GM18867 (cell line): ENCODE measurements around the gene UBL3.
A peak's percentile ranks its signal among the peaks of the same experiment; 100 is the strongest.

ENCODE experiments used
- ATAC-seq: cut with Tn5 transposase; IDR thresholded peaks from one replicate; pipeline ENCODE4 v1.9.1; 2021; ENCODE audit warnings: mild to moderate bottlenecking, moderate library complexity; ENCODE audit not compliant: unreplicated experiment

UBL3 gene

DNA sequence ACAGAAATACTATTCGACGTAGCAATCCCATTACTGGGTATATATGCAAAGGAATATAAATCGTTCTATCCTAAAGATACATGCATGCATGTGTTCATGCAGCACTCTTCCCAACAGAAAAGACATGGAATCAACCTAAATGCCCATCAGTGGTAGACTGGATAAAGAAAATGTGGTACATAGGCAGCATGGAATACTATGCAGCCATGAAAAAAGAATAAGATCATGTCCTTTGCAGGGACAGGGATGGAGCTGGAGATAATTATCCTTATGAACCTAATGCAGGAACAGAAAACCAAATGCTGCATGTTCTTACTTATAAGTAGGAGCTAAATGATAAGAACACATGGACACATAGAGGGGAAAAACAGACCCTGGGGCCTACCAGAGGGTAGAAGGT, 89.3 kb downstream of the UBL3 start:
- no peak for ATAC-seq

DNA sequence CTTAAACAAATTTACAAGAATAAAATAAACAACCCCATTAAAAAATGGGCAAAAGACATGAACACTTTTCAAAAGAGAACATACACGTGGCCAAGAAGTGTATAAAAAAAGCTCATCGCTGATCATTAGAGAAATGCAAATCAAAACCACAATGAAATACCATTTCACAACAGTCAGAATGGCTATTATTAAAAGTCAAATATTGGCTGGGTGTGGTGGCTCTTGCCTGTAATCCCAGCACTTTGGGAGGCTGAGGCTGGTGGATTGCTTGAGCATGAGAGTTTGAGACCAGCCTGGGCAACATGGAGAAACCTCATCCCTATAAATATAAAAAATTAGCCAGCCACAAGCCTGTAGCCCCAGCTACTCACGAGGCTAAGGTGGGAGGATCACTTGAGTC, 89.9 kb downstream of the UBL3 start:
- no peak for ATAC-seq

DNA sequence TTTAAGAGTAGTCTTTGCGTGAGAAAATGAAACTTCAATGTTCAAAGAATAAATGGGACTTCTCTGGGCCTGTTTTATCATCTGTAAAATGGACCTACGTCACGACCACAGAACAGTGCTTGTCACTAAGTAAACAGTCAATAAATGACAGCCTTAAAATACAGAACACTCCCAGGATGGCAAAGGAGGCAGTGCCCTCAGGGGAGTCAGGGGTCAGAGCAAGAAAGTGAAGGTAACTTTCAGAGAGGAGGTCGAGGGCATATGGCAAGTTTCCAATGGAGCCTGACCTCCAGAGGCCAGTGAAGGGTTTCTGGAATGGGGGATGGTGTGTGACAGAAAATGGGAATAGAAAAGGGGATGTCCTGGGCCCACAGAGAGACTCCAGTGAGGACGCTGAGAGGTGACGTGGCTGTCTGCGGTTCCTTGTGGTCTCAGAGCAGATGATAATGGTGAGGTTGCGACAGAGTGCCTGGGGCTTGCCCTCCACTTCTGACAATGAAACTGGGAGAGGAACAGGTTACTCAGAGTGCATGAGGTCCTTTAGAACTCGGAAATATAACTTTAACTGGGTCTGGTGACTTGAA, 91.8 kb downstream of the UBL3 start:
- ATAC-seq = peak; percentile 90

DNA sequence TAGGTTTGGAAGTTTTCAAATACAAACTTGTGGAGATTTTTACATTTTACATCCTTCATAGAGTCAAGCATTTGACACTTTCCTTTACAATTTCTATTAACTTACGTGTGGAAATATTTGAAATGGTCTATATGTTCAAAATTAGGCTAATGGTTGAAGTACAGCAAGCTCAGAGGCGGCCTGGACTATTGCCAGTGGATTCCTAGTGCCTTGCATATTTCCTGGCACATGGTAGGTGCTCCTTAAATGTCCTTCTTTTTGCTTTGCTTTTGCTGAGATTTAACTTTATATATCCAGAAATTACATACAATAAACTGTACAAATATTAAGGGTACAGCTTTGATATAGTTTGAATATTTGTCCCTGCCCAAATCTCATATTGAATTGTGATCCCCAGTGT, 93.9 kb downstream of the UBL3 start:
- ATAC-seq = no peak

DNA sequence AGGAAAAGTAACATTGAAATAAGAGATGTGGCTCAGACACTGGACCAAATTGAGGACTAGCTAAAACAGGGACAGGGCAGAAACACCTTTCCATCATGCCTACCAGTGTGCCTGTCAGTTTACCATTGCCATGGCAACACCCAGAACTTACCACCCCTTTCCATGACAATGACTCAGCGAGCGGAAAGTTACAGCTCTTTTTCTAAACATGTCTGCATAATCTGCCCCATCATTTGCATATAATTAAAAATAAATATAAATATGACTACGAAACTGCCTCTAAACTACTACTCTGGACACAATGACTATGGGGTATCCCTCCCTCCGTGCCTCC, 96.0 kb downstream of the UBL3 start:
- no peak for ATAC-seq

DNA sequence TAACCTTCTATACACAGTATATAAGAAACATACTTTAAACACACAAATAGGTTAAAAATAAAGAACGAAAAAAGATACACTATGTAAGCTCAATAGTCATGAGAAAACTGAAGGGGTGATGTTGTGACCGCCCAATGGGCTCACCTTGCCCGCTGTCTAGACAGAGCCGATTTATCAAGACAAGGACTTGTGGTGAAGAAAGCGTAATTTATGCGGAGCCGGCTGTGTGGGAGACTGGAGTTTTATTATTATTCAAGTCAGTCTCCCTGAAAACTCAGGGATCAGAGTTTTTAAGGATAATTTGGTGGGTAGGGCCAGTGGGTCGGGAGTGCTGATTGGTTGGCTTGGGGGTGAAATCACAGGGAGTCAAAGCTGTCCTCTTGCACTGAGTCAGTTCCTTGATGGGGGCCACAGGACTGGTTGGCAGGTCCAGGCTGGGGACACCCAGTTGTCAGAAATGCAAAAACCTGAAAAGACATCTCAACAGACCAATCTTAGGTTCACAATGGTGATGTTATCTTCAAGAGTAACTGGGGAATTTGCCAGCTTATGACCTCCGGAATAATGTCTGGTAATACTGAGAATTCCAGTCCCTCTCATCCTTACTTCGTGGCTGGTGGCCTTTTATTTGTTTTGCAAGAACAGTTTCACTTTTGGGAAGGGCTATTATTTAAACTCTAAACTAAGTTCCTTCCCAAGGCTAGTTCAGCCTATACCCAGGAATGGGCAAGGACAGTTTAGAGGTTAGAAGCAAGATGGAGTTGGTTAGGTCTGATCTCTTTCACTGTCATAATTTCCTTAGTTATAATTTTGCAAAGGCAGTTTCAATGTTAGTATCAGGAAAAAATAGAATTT, 96.6 kb downstream of the UBL3 start:
- ATAC-seq = no peak

DNA sequence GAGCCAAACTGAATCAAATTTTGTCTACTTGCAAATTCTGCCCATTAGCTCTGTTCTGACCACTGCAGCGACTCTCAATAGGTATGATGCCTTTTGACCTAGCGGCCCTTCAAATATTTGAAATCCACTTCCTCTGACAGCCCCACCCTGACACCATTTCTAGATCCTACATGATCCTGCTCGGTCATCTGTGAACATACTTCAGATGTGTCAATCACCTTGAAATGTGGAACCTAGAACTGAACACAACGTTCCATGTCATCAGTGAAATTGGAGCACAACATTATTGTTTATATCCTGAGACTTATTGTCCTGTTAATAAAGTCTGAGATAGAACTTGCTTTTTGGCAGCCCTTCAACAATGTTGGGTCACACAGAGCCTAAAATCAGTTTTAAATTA, 98.2 kb downstream of the UBL3 start:
- no peak for ATAC-seq

DNA sequence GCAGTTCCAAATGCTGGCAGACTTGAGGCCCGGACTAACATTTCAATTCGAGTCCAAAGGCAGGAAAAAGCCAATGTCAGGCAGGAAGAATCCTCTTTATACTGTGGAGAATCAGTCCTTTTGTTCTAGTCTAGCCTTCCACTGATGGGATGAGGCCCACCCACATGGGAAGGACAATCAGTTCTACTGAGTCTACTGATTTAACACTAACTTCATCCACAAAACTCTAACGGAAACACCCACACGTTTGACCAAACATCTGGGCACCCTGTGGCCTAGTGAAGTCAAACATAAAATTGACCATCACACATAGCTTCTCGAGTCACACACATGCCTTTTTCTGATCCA, 100.3 kb downstream of the UBL3 start:
- no peak for ATAC-seq

DNA sequence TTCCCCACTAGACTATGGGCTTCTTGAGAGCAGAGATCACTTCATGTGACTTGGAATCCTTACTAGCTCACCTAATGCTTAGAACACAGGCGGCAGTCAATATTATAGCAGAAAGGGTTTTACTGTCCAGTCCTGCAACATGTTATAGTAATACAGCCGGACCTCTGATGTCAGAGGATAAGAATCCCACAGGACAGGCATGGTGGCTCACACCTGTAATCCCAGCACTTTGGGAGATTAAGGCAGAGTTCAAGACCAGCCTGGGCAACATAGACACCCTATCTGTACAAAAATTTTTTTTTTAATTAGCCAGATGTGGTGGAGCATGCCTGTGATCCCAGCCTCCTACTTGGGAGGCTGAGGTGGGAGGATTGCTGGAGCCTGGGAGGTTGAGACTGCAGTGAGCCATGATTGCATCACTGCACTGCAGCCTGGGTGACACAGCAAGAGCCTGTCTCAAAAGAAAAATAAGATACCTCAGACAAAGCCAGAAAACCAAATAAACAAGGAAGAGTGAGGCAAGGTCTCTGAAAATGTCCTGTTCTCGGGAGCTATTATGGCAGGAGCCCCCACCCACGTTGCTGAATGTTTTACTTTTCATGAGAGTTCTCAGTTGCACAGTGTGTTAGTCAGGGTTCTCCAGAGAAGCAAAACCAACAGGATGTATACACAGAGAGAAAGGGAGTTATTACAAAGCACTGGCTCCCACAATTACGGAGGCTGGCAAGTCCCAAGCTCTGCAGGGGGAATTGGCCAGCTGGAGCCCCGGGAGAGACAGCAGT, 100.8 kb downstream of the UBL3 start:
- ATAC-seq = no peak

DNA sequence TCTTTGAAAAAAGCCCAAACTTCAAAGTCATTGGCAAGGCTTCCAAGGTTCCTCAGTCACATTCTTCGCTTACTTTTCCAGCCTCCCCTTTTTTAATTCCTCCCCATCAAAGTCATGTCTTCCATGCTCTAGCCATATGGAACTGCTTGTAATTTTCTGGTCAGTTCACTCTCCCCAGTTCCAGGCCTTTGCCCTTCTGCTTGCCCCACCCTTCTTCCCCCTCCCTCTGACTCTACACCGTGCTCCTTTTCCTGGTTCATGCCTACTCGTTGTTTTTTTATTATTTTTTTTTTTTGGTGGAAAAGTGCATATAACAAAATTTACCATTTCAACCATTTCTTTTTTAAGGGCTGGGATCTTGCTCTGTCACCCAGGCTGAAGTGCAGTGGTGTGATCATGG, 102.3 kb downstream of the UBL3 start:
- no peak for ATAC-seq

DNA sequence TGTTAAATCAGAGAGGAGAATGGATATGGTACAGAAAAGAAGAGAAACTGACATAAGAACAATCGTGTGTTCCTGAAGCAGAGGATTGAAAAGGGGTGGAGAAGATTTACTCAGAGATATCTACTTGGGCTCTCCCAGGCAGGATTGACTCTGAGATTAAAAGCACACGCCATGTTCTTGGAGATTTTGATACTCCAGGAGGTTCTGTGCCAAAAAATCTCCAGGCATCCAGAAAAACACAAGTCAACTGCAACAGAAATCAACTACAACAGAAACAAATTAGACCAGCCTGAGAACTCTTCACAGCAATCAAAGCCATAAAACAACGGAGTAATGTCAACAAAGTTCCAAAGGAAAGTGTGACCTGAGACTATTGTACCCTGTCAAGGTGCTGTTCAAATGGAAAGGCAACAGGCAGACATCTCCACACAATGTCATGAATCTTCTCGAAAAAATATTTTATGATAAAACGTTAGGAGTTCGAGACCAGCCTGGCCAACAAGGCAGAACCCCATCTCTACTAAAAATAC, 104.2 kb downstream of the UBL3 start:
- ATAC-seq = no peak

DNA sequence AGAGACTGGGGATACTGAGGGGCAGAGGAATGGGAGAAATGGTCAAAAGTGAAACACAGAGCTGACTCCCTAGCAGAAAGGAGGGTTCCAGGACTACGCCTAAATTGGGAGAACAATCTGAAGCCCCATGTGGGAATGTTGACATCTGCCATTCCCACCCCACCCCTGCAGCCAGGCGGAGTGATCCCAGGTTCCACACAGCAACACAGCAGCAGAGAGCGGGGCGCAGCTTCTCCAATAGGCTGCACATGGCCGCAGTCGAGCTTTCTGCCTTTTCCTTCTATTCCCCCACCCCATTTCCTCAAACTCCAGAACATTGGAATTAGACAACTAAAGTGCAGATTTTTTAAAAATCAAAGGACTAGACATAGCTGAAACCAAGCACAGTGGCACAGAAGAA, 104.7 kb downstream of the UBL3 start:
- no peak for ATAC-seq

DNA sequence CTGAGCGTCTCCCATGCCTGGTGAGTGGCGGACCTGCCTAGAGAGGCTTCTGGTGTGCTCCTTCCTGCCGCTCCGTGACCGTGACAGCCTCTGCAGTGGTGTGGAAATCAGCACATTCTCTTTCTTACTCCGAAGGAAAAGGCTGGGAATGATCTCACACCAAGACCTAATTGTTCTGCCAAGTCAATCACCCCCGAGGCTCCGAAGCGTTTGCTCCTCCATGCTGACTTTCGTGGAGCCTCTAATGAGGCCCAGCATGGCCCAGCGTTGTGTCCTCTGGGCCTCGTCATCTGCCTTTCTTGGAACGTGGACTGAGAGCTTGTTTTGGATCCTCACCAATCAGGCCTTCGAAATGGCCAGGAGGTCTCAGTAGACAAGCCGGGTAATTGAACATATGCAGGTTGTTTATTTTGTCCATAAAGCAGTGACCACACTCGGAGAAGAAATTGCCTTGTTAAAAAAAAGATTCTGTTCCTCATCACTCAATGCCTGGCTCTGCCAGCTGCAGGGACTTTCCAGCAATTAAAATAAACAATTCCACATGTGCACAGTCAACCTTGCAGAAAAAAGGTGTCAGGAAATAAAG, 107.1 kb downstream of the UBL3 start:
- ATAC-seq = no peak

DNA sequence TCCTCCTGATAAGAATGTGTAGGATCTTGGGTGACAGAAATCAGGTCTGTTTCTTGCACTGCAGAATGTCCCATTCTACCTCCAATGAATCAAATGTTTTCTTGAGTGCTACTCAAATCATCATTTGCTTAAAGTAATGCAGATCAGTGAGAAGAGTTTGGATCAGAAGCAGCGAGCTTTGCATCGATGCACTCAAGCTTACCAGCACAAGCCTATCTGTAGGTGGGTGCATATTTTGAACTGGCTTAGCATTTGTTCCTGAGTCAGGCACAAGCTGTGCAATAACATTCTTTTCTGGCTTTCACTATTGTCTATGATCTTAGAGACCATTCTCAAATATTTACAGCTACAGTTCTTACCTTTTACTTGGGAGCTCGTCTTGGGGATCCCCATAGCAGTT, 109.5 kb downstream of the UBL3 start:
- no peak for ATAC-seq

DNA sequence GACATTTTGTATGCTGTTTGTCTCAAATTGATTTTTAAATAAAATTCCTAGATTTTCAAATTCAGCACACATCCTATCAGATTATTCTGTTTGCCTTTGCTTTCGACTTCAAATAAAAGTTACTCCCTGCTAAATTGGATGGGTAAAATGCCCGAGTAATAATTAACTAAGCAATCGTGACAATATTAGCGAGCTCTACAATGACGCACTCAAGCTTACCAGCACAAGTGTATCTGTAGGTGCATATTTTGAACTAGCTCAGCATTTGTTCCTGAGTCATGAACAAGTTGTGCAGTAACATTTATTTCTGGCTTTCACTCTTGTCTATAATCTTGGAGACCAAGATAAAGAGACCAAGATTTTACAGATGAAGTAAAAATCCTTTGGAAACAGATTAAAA, 113.4 kb downstream of the UBL3 start:
- ATAC-seq = no peak

DNA sequence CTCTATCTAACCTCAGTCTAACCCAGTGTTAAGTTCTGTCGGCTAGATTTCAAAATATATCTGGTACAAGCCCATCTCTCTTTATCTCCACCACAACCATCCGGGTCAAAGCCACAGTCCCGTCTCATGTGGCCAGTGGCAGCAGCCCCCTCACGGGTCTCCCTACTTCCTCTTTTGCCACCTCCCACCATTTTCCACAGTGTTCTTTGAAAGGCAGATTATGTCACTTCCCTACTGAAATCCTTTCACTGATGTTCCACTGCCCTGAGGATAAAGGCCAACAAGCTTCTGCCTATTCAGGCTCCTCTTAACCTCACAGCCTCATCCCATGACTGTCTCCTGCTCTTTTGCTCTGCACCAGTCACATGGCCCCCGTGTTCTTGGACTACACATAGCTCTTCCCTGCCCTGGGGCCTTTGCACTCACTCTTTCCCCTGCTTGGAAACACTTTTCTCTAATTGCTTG, 117.2 kb downstream of the UBL3 start:
- no peak for ATAC-seq

DNA sequence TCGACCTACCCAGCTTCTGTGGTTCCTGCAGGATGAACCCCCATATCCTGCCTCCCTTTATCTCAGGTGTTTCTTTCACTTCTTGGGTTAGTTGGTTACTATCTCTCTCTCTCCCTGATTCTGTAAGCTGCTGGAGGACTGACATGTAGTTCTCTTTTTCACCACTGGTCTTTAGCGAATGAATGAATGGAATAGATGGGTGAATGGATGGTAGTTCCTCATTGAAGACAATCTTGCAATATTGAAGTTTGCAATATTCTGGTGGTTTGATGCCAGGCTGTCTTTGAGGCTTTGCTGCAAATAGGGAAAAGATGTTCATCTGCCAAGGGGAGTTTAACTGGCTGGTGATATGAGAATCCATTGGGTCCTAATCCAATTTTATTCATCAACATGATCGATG, 120.2 kb downstream of the UBL3 start:
- ATAC-seq = no peak

DNA sequence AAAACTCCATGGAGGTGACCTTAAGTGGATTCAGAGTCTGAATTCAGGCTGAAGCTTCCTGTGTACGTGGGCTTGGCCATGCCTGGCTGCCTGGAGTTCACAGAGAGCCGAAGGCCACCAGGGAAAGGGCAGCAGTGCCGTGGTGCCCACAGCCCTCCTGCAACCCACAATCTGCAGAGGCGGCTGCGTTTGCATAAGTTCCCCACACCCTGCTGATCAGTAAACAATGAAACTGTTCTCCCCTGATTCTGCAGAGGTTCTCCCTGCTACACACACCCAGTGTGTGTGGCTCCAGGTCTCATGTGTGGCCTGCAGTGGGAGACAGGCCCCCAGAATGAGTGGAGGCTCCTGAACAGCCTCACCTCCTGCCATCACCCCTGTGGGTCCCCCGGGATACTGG, 128.0 kb downstream of the UBL3 start:
- ATAC-seq = no peak

DNA sequence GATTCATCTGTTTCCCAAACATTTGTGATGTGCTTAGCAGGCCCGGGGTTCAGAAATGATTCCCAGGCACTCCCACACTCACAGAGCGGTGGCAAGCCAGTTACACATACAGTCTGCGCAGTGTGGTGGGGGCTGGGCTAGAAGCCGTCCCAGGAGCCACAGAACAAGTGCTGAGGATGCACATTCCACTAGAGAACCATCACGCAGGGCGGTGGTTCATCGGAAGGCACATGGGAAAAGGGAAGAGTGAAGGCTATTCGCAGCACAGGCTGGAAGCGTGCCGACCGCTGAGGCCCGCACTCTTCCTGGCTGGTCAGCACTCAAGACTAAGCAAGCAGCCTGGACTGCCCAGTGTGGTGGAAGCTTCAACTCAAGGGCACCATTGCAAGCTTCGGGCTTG, 128.7 kb downstream of the UBL3 start:
- ATAC-seq = no peak

DNA sequence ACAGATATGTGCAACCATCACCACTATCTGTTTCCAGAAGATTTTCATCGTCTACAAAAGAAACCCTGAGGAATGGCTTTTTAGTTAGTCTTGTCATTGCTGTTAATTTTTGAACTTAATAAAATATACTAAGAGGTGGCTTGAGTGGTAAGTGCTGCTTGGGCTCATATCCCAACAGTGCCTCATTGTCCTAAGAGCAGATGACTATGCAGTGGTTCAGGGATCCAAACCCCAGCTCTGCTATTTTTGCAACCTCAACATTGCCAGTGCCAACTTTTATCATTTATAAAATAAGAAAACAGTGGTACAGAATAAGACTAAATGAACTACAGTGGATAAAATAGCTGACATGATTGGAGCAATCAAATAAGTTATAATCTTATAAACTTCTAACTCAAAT, 131.7 kb downstream of the UBL3 start:
- no peak for ATAC-seq

DNA sequence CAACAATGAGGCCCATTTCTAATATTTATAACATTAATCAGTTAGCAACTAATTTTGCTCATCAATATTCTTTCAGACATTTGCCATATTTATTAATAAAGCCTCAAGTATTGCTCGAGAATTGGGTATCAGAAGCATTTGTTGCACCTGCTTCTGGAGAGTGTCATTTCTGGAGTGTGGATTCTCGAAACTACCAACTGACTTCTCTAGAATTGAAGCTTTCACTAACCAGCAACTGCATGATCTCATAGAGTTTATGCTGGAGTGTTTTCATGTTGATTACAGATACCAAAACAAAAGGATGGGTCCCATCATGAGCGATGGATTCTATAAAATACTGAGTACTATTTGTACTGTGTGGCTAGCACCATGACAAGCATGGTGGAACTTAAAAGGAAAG, 133.9 kb downstream of the UBL3 start:
- ATAC-seq = no peak
